Smooth muscle cell (in vitro differentiated cells): Measurements from ENCODE around the gene NANOS2. TPM values are rescaled to one million over a fixed set of nuclear protein-coding genes. Genes with fewer than 3 reads are reported as not detected.

ENCODE experiments used
- DNase-seq: peaks from one replicate; lab custom pipeline; 2025; ENCODE audit not compliant: unreplicated experiment; lab: John Stamatoyannopoulos, UW
- H2AFZ ChIP-seq: fragments of 200-600 bp; sonication (generic); 2 replicates; pipeline ENCODE4 v1.6.0; 2016; ENCODE audit warnings: antibody characterized with exemption, low read depth, mild to moderate bottlenecking
- H3F3A ChIP-seq: fragments of 200-600 bp; sonication (generic); 2 replicates; pipeline ENCODE4 v1.6.0; 2017; ENCODE audit warnings: antibody characterized with exemption, low read depth
- H3K27ac ChIP-seq: fragments of 200-600 bp; sonication (generic); 2 replicates; pipeline ENCODE4 v1.5.1; 2016; ENCODE audit warnings: low read depth, mild to moderate bottlenecking
- H3K27me3 ChIP-seq: fragments of 200-600 bp; sonication (generic); 2 replicates; pipeline ENCODE4 v1.6.1; 2016; ENCODE audit warnings: low read depth, mild to moderate bottlenecking
- H3K36me3 ChIP-seq: fragments of 200-600 bp; sonication (generic); 2 replicates; pipeline ENCODE4 v1.5.1; 2016; ENCODE audit warnings: low read depth
- H3K4me1 ChIP-seq: fragments of 200-600 bp; sonication (generic); 2 replicates; pipeline ENCODE4 v1.5.1; 2016; ENCODE audit warnings: low read depth
- H3K4me2 ChIP-seq: fragments of 200-600 bp; sonication (generic); 2 replicates; pipeline ENCODE4 v1.6.0; 2016; ENCODE audit warnings: mild to moderate bottlenecking
- H3K4me3 ChIP-seq: fragments of 200-600 bp; sonication (generic); 2 replicates; pipeline ENCODE4 v1.5.1; 2016; ENCODE audit warnings: mild to moderate bottlenecking
- H3K79me2 ChIP-seq: fragments of 200-600 bp; sonication (generic); 2 replicates; pipeline ENCODE4 v1.6.0; 2016; ENCODE audit warnings: low read depth, mild to moderate bottlenecking
- H3K9ac ChIP-seq: fragments of 200-600 bp; sonication (generic); 2 replicates; pipeline ENCODE4 v1.6.0; 2016; ENCODE audit warnings: low read depth
- H3K9me3 ChIP-seq: fragments of 200-600 bp; sonication (generic); replicated peaks from 2 replicates; pipeline ENCODE4 v1.5.1; 2016; ENCODE audit warnings: low read depth
- H4K20me1 ChIP-seq: fragments of 200-600 bp; sonication (generic); 2 replicates; pipeline ENCODE4 v1.6.0; 2016; ENCODE audit warnings: low read depth
- CTCF ChIP-seq: fragments of 200-600 bp; sonication (generic); IDR thresholded peaks from 2 replicates; pipeline ENCODE4 v1.5.1; 2017; ENCODE audit warnings: borderline replicate concordance, mild to moderate bottlenecking, antibody characterized with exemption; ENCODE audit not compliant: insufficient read depth, poor library complexity, severe bottlenecking
- WGBS: methylation state at CpG from one replicate; pipeline ENCODE4 v1.1.7; 2016; ENCODE audit warnings: low lambda C conversion rate; 5-methylcytosine and 5-hydroxymethylcytosine counted together
- polyA plus RNA-seq: library from polyadenylated mRNA; unstranded; fragments of >200 nt; fragmentation: Nextera tagmentation; extraction: Ambion mirVana; gene quantifications from 2 replicates; pipeline ENCODE4 v1.2.1, GENCODE V29; 2016
- total RNA-seq: library from RNA; depleted of rRNA; stranded (reverse); fragments of >200 nt; gene quantifications from 2 replicates; pipeline ENCODE4 v1.2.3, GENCODE V29; 2014

Gene NANOS2
- total and polyA plus RNA-seq, 2 experiments from 2014 or later: not detected

GRCh38 chr19:45883586-45883880 lies 31.0 kb downstream of the NANOS2 start:
- peaks cover 23% of the 10 kb centered on the region for H4K20me1 ChIP-seq
- H3F3A ChIP-seq: peaks cover 8% of the 10 kb centered on the region
- no peaks in the 10 kb centered on the region for H3K36me3 ChIP-seq
- H3K79me2 ChIP-seq: peaks cover 18% of the 10 kb centered on the region
- no peaks in the 10 kb centered on the region for H3K9me3 ChIP-seq
- no peak for DNase-seq
- H3K4me2 ChIP-seq: peak overlapping the region; percentile 38
- 27% methylated on average over 5 of the region's 5 CpGs for WGBS
- H3K4me3 ChIP-seq: no peak overlapping the region
- H3K9ac ChIP-seq: no peak overlapping the region
- no peaks in the 10 kb centered on the region for H3K27me3 ChIP-seq
- no peak overlapping the region for H3K27ac ChIP-seq
- no peak overlapping the region for H2AFZ ChIP-seq
- TF ChIP-seq CTCF: no peak
- peaks cover 20% of the 10 kb centered on the region for H3K4me1 ChIP-seq

GRCh38 chr19:45882652-45883585 lies 31.7 kb downstream of the NANOS2 start:
- peak overlapping the region; percentile 81 for H3K4me2 ChIP-seq
- 3% methylated on average over 43 of the region's 47 CpGs for WGBS
- H3F3A ChIP-seq: peaks cover 7% of the 10 kb centered on the region
- no peaks in the 10 kb centered on the region for H3K36me3 ChIP-seq
- H3K79me2 ChIP-seq: peaks cover 18% of the 10 kb centered on the region
- no peak overlapping the region for H2AFZ ChIP-seq
- TF ChIP-seq CTCF: peak; percentile 92
- H3K27me3 ChIP-seq: no peaks in the 10 kb centered on the region
- no peak overlapping the region for H3K27ac ChIP-seq
- peaks cover 20% of the 10 kb centered on the region for H3K4me1 ChIP-seq
- peak; percentile 34 for DNase-seq
- H3K9me3 ChIP-seq: no peaks in the 10 kb centered on the region
- peaks cover 23% of the 10 kb centered on the region for H4K20me1 ChIP-seq
- H3K9ac ChIP-seq: no peak overlapping the region
- H3K4me3 ChIP-seq: peak overlapping the region; percentile 27

- no peak for TF ChIP-seq CTCF
- H2AFZ ChIP-seq: no peak overlapping the region
- H3K4me2 ChIP-seq: peak overlapping the region; percentile 81
- no peaks in the 10 kb centered on the region for H3F3A ChIP-seq
- H3K27ac ChIP-seq: no peak overlapping the region
- H3K36me3 ChIP-seq: no peaks in the 10 kb centered on the region
- H3K27me3 ChIP-seq: no peaks in the 10 kb centered on the region
- no peaks in the 10 kb centered on the region for H3K9me3 ChIP-seq
- DNase-seq: no peak
- H3K9ac ChIP-seq: no peak overlapping the region
- peak overlapping the region; percentile 27 for H3K4me3 ChIP-seq
- H4K20me1 ChIP-seq: peaks cover 23% of the 10 kb centered on the region
- H3K4me1 ChIP-seq: peaks cover 18% of the 10 kb centered on the region
- peaks cover 18% of the 10 kb centered on the region for H3K79me2 ChIP-seq
- 34% methylated on average over 4 of the region's 4 CpGs for WGBS
Measured at GRCh38 chr19:45881909-45882528, 32.6 kb downstream of the NANOS2 start.
